Right lobe of liver (tissue), 6 donors: ENCODE results near the gene CD69. TPM values are rescaled to one million over a fixed set of nuclear protein-coding genes. Genes with fewer than 3 reads are reported as not detected.
"Not testable (repeated sequence)": the region's sequence is repeated elsewhere in the genome, so short reads cannot be mapped to it uniquely, and the experiment has no call there.

Source experiments
- ATAC-seq, 4 donors: fragments of 200-7000 bp; cut with Tn5 transposase; one replicate each; pipeline ENCODE4 v1.9.1; 2020; ENCODE audit warnings: mild to moderate bottlenecking in 4 of 4, moderate library complexity in 4 of 4
- DNase-seq, 3 donors: peaks; one replicate each; pipeline ENCODE4 v3.0.0-alpha.2; 2020
- H3K27ac ChIP-seq, 3 donors: fragments of 200-600 bp; one replicate each; pipeline ENCODE4 v1.8.0; 2022
- H3K27me3 ChIP-seq, 2 donors: fragments of 200-600 bp; one replicate each; pipeline ENCODE4 v1.8.0; 2022
- H3K36me3 ChIP-seq, 4 donors: fragments of 200-600 bp; sonication (generic) in 1 of 4; one replicate each; pipeline versions ENCODE4 v1.5.1 to v1.8.0; 2017 to 2022; ENCODE audit warnings: control low read depth in 1 of 4
- H3K4me1 ChIP-seq, 4 donors: fragments of 200-600 bp; sonication (generic) in 1 of 4; one replicate each; pipeline versions ENCODE4 v1.5.1 to v1.8.0; 2017 to 2022; ENCODE audit warnings: control low read depth in 1 of 4
- H3K4me3 ChIP-seq, 3 donors: fragments of 200-600 bp; one replicate each; pipeline ENCODE4 v1.8.0; 2022
- H3K9me3 ChIP-seq, 4 donors: fragments of 200-600 bp; sonication (generic) in 1 of 4; one replicate each; pipeline versions ENCODE4 v1.5.1 to v1.8.0; 2017 to 2022; ENCODE audit warnings: control low read depth in 1 of 4
- POLR2A ChIP-seq: fragments of 450-650 bp; IDR thresholded peaks from one replicate; pipeline ENCODE4 v1.6.1; 2017; ENCODE audit warnings: antibody characterized with exemption, mild to moderate bottlenecking
- WGBS: methylation state at CpG from one replicate; pipeline ENCODE4 v1.1.6; 2018; ENCODE audit warnings: low coverage, low lambda C conversion rate; ENCODE audit not compliant: insufficient coverage; ENCODE audit errors: missing lambda C conversion rate; 5-methylcytosine and 5-hydroxymethylcytosine counted together
- intact Hi-C, 2 donors: fragments of 100-400 bp; cut with DNase I; formaldehyde crosslinking; loops; one replicate each; pipeline versions ENCODE4 v1.11.2 to v1.14.1; 2022
- total RNA-seq, 6 experiments: library from RNA; depleted of rRNA in 2 of 6; stranded (reverse); fragments of >200 nt in 2 of 6; fragmentation: NEBNext Ultra II Directional in 3 of 6; extraction: Animal tissue kit (Norgen Biotek cat#: 25700) in 3 of 6; gene quantifications; one replicate each; pipeline versions ENCODE4 v1.1.0 to v1.2.4, GENCODE V29; 2016 to 2023
- TF ChIP-seq, protein P1 (sequence below), 4 donors: fragments of 200-600 bp in 3 of 4; fragments of 450-650 bp in 1 of 4; IDR thresholded peaks; one replicate each; pipeline versions ENCODE4 v1.5.1 to v1.8.0; 2016 to 2022; ENCODE audit warnings: antibody characterized with exemption in 4 of 4, mild to moderate bottlenecking in 2 of 4
- donor health status: DM: no; HTN: yes; CAD: no.
- donor health status: DM: no; HTN: no; CAD: no.
- donor health status: DM: no; HTN: no; CAD: no.
- donor health status: DM: no; HTN: yes; CAD: no.
- donor health status: DM: no; HTN: yes; CAD: no.

CD69 gene
- total RNA-seq, 6 experiments from 2014 or later, result 0.26 to 2.3 (median 1.0) TPM

DNA sequence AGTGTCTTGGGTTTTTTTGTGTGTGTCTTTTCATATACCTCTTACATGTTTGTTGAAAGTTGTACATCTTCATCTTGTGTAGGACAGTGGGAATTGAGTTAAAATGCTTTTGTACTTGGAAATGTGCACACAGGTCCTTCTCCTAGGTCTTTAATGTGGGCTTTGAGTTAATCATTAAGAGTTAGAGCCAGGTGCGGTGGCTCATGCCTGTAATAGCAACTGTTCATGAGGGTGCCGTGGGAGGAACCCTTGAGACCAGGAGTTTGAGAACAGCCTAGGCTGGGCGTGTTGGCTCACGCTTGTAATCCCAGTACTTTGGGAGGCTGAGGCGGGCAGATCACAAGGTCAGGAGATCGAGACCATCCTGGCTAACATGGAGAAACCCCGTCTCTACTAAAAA is 41.7 kb downstream of the CD69 start:
- no peak overlapping the region for H3K4me3 ChIP-seq
- H3K9me3 ChIP-seq, result no peaks in the 10 kb centered on the region
- no peaks in the 10 kb centered on the region for H3K4me1 ChIP-seq
- H3K27ac ChIP-seq, result no peak overlapping the region
- no peaks in the 10 kb centered on the region for H3K27me3 ChIP-seq
- DNase-seq (no peak), ATAC-seq (peak in 1 of 4 donors; percentile 47)
- TF ChIP-seq, protein P1, sequence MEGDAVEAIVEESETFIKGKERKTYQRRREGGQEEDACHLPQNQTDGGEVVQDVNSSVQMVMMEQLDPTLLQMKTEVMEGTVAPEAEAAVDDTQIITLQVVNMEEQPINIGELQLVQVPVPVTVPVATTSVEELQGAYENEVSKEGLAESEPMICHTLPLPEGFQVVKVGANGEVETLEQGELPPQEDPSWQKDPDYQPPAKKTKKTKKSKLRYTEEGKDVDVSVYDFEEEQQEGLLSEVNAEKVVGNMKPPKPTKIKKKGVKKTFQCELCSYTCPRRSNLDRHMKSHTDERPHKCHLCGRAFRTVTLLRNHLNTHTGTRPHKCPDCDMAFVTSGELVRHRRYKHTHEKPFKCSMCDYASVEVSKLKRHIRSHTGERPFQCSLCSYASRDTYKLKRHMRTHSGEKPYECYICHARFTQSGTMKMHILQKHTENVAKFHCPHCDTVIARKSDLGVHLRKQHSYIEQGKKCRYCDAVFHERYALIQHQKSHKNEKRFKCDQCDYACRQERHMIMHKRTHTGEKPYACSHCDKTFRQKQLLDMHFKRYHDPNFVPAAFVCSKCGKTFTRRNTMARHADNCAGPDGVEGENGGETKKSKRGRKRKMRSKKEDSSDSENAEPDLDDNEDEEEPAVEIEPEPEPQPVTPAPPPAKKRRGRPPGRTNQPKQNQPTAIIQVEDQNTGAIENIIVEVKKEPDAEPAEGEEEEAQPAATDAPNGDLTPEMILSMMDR (IDR thresholded peaks at IDR 0.05), result no peak
- TF ChIP-seq POLR2A, result no peak
- intact Hi-C loops, result no loop called here
- 66% methylated on average over 7 of the region's 7 CpGs for WGBS
- H3K36me3 ChIP-seq, result no peaks in the 10 kb centered on the region

DNA sequence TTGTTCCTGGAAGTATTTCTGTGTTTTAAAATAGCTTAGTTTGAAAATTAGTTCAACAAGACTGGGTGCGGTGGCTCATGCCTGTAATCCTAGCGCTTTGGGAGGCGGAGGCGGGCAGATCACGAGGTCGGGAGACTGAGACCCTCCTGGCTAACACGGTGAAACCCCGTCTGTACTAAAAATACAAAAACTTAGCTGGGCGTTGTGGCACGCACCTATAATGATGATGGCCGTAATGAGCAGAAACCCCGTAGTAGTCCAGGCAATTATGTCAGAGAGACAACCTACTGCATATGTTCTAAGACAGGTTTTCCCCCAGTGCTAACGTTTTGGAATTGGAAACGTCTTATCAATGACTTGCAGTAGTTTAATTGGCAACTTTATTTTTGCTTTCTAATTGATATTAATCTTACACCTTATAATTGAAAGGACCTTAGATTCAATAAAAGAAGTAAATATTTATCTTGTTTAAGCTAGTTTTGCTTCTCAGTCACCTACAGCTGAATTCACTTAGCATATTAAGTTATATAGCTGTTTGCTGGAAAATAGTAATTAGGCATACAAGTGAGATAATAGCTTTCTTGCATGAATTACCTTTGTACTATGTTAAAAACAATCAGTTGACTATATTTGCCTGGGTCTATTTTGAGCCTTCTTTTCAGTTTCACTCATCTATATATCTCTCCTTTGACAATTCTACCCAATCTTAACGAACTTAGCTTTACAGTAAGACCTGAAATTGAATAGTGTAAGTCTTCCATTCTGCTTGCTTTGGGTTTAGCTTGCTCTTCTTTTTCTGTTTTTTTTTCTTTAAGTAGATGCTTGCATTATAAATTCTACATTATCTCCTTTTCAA is 43.4 kb downstream of the CD69 start:
- DNase-seq (no peak), ATAC-seq (no peak)
- TF ChIP-seq, protein P1 (IDR thresholded peaks at IDR 0.05), result no peak
- TF ChIP-seq POLR2A, result no peak
- no peaks in the 10 kb centered on the region for H3K9me3 ChIP-seq
- no peaks in the 10 kb centered on the region for H3K4me1 ChIP-seq
- 82% methylated on average over 15 of the region's 15 CpGs for WGBS
- no peak overlapping the region for H3K27ac ChIP-seq
- H3K36me3 ChIP-seq, result no peaks in the 10 kb centered on the region
- H3K4me3 ChIP-seq, result no peak overlapping the region
- intact Hi-C loops, result no loop called here
- H3K27me3 ChIP-seq, result no peaks in the 10 kb centered on the region

GRCh38 chr12:9713032-9713558 is 47.6 kb downstream of the CD69 start:
- WGBS, result 71% methylated on average over 6 of the region's 6 CpGs
- H3K4me1 ChIP-seq, H3K36me3 ChIP-seq, H3K9me3 ChIP-seq, H3K4me3 ChIP-seq, H3K27me3 ChIP-seq, intact Hi-C loops, ATAC-seq, H3K27ac ChIP-seq, DNase-seq: not testable (repeated sequence)

DNA sequence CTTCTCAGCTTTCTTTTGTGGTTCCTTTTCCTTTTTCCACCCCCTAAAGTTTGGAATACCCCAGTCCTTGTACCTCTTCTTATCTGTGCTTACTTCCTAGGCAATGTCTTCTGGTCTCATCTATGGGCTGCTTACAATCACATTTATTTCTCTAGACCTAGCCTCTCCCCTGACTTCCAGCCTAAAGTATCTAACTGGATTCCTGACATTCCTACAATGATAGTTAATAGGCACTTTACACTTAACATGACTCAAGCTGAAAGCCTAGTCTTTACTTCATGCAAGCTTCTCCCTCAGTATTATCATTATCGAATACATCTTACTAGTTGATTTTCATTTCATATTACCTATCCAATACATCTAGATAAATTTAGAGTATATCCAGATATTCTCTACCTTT is 49.0 kb downstream of the CD69 start:
- no peaks in the 10 kb centered on the region for H3K4me1 ChIP-seq
- WGBS, result 92% methylated on average over 1 of the region's 1 CpG
- intact Hi-C loops, result no loop called here
- no peaks in the 10 kb centered on the region for H3K36me3 ChIP-seq
- DNase-seq, result no peak
- no peak for ATAC-seq
- H3K27ac ChIP-seq, result no peak overlapping the region
- TF ChIP-seq, protein P1 (IDR thresholded peaks at IDR 0.05), result no peak
- no peaks in the 10 kb centered on the region for H3K9me3 ChIP-seq
- H3K4me3 ChIP-seq, result no peak overlapping the region
- H3K27me3 ChIP-seq, result no peaks in the 10 kb centered on the region

- TF ChIP-seq POLR2A, result no peak
- TF ChIP-seq, protein P1 (IDR thresholded peaks at IDR 0.05), result no peak
- DNase-seq (no peak), ATAC-seq (no peak)
- no peak overlapping the region for H3K4me3 ChIP-seq
- intact Hi-C loops, result no loop called here
- no peaks in the 10 kb centered on the region for H3K27me3 ChIP-seq
- no peaks in the 10 kb centered on the region for H3K9me3 ChIP-seq
- no peaks in the 10 kb centered on the region for H3K36me3 ChIP-seq
- H3K4me1 ChIP-seq, result no peaks in the 10 kb centered on the region
- no peak overlapping the region for H3K27ac ChIP-seq
- 83% methylated on average over 1 of the region's 3 CpGs for WGBS
Measured at GRCh38 chr12:9710584-9711375, 49.9 kb downstream of the CD69 start.
